Osteocyte (in vitro differentiated cells): Measurements from ENCODE around the gene CDC34. TPM values are rescaled to one million over a fixed set of nuclear protein-coding genes. Genes with fewer than 3 reads are reported as not detected.

Experiments
- DNase-seq: peaks from one replicate; pipeline ENCODE4 v3.0.0; 2021; ENCODE audit warnings: mixed read lengths; ENCODE audit not compliant: unreplicated experiment; ENCODE audit errors: extremely low spot score
- H3K27ac Mint-ChIP-seq: one replicate; pipeline ENCODE4 v1.8.0; 2021; ENCODE audit warnings: mild to moderate bottlenecking, mixed read lengths; ENCODE audit not compliant: unreplicated experiment
- H3K27me3 Mint-ChIP-seq: one replicate; pipeline ENCODE4 v1.8.0; 2021; ENCODE audit warnings: mixed read lengths; ENCODE audit not compliant: unreplicated experiment
- H3K36me3 Mint-ChIP-seq: one replicate; pipeline ENCODE4 v1.8.0; 2021; ENCODE audit warnings: mixed read lengths; ENCODE audit not compliant: unreplicated experiment
- H3K4me1 Mint-ChIP-seq: one replicate; pipeline ENCODE4 v1.8.0; 2021; ENCODE audit warnings: mixed read lengths; ENCODE audit not compliant: unreplicated experiment
- H3K4me3 Mint-ChIP-seq: one replicate; pipeline ENCODE4 v1.8.0; 2021; ENCODE audit warnings: mild to moderate bottlenecking, moderate library complexity, mixed read lengths; ENCODE audit not compliant: unreplicated experiment
- H3K9me3 Mint-ChIP-seq: one replicate; pipeline ENCODE4 v1.8.0; 2021; ENCODE audit warnings: mixed read lengths; ENCODE audit not compliant: unreplicated experiment
- CTCF ChIP-seq: fragments of 200-600 bp; sonication (generic); IDR thresholded peaks from 2 replicates; pipeline ENCODE4 v1.5.0; 2021; ENCODE audit warnings: antibody characterized with exemption, mild to moderate bottlenecking, moderate library complexity
- total RNA-seq: library from RNA; stranded (reverse); gene quantifications from 2 replicates; pipeline ENCODE4 v1.2.1, GENCODE V29; 2021

CDC34 gene
- total RNA-seq, 1 donor from 2014 or later: 65.3 TPM

GRCh38 chr19:547836-548720 lies 16.5 kb downstream of the CDC34 start:
- TF ChIP-seq CTCF: no peak
- DNase-seq: no peak
- Mint-ChIP-seq H3K36me3 (peaks cover 3% of the 10 kb centered on the region), H3K27ac (no peak overlapping the region), H3K4me1 (peaks cover 5% of the 10 kb centered on the region), H3K27me3 (no peaks in the 10 kb centered on the region), H3K9me3 (no peaks in the 10 kb centered on the region), H3K4me3 (no peak overlapping the region)

DNA sequence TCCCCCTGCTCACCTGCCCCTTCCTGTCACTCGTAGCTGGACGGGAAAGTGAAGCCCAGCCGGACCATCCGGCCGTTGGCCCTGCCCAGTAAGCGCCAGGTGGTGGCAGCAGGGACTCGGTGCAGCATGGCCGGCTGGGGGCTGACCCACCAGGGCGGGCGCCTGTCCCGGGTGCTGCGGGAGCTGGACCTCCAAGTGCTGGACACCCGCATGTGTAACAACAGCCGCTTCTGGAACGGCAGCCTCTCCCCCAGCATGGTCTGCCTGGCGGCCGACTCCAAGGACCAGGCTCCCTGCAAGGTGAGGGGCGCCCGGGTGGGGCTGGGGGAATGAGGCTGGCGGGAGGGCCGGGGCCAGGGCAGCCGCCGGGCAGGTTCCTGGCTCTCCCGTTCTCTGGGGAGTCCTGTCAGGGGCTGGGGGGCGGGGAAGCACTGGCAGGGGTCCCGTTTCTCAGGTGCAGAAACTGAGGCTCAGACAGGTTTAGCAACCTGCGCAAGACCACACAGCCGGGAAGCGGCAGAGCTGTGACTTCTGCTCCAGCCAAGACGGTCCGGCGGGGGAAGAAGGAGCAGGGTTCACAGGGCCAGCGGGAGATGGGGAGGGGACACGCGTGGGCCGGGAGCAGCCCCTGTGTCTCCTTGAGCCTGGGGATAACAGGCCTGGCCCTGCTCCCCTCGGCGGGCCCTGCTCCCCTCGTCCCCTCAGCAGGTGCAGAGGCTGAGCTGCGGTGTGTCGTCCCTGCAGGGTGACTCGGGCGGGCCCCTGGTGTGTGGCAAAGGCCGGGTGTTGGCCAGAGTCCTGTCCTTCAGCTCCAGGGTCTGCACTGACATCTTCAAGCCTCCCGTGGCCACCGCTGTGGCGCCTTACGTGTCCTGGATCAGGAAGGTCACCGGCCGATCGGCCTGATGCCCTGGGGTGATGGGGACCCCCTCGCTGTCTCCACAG lies 17.6 kb downstream of the CDC34 start:
- no peak for TF ChIP-seq CTCF
- Mint-ChIP-seq H3K9me3 (no peaks in the 10 kb centered on the region), H3K4me1 (peaks cover 5% of the 10 kb centered on the region), H3K27ac (no peak overlapping the region), H3K36me3 (no peaks in the 10 kb centered on the region), H3K4me3 (no peak overlapping the region), H3K27me3 (no peaks in the 10 kb centered on the region)
- DNase-seq: no peak

- DNase-seq: no peak
- H3K27me3 Mint-ChIP-seq: no peaks in the 10 kb centered on the region
These were observed 23.3 kb downstream of the CDC34 start for GRCh38 chr19:554817-555216.

DNA sequence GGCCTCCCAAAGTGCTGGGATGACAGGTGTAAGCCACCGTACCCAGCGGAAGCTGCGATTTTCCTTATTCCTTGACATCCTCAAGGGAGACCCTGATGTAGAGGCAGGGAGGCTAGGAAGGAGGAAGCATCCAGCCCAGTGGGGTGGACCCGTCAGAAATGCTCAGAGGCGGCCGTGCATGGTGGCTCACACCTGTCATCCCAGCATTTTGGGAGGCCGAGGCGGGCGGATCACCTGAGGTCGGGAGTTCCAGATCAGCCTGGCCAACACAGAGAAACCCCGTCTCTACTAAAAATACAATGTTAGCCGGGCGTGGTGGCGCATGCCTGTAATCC lies 23.9 kb downstream of the CDC34 start:
- H3K36me3 Mint-ChIP-seq: no peaks in the 10 kb centered on the region
- H3K27me3 Mint-ChIP-seq: no peaks in the 10 kb centered on the region
- H3K4me3 Mint-ChIP-seq: no peak overlapping the region
- H3K9me3 Mint-ChIP-seq: no peaks in the 10 kb centered on the region
- no peak for TF ChIP-seq CTCF
- H3K4me1 Mint-ChIP-seq: peaks cover 20% of the 10 kb centered on the region
- no peak overlapping the region for H3K27ac Mint-ChIP-seq
- no peak for DNase-seq

More at GRCh38 chr19:554817-555216, 23.3 kb downstream of the CDC34 start:
- no peak for TF ChIP-seq CTCF
- H3K36me3 Mint-ChIP-seq: no peaks in the 10 kb centered on the region
- H3K27ac Mint-ChIP-seq: no peak overlapping the region
- no peaks in the 10 kb centered on the region for H3K9me3 Mint-ChIP-seq
- no peak overlapping the region for H3K4me3 Mint-ChIP-seq
- peaks cover 20% of the 10 kb centered on the region for H3K4me1 Mint-ChIP-seq
